ENCODE results near the gene KL.

KL gene

DNA sequence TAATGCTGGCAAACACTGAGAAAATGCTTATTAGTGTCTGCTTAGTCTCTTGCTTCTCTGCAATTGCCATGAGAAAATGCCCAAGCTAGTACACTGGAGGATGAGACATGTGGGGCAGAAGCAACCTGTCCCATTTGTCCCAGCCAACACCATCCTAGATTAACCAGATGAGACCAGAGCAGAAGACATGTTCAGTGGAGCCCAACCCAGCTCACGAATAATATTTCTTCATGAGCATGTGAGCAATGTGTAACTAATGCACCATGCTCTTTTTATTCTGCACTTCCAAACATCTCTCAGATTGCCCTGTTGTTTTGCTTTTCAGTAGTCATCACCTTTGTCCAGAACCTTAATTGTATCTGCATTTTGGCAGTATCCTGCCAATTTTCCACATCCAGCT is 21.4 kb downstream of the KL start:
- DNase-seq (ENCODE audit: low spot score), result no peak

GRCh38 chr13:33040090-33040489 is 23.9 kb downstream of the KL start:
- DNase-seq (ENCODE audit: low spot score), result no peak

DNA sequence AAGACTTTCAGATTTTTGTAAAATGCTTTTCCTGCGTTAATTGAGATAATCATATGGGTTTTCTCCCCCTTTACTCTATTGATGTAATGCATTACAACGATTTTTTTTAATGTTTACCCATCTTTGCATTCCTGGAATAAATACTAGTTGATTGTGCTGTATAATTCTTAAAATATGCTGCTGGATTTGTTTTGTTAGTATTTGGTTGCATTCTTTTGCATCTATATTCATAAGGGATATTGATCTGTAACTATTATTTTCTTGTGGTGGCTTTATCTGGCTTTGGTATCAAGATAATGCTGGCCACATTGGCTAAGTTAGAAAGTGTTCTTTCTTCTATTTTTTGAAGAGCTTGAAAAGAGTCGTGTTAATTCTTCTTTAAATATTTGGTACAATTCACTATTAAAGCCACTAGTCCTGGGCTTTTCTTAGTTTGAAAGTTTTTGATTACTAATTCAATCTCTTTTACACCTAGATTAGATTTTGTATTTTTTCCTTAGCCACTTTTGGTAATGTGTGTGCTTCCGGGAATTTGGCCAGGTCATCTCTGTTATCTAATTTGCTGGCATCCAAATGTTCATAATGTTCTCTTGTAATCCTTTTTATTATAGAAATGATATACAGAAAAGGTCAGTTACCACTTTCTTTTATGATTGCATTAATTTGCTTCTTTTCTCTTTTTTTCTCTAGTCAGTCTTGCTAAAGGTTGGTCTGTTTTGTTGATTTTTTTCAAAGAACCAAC is 29.8 kb downstream of the KL start:
- no peak for DNase-seq (ENCODE audit: low spot score)

DNA sequence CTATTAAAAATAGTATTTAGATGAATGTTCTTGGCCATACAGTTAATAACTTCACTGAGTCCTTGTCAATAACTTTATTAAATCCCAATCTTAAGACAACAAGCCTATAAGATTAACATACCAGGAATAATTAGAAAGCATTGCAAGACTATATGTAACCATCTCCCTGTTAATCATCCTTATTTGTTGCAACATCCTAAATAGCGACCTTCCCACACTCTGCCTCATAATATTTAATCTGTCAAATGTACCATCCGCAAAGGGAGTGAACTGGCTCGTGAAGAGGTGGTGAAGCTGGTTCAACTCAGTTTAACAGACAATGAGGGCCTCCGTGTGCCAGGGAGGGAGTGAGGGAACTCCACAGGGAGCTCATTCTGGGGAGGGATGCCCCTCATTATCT is 33.9 kb downstream of the KL start:
- no peak for DNase-seq (ENCODE audit: low spot score)

DNA sequence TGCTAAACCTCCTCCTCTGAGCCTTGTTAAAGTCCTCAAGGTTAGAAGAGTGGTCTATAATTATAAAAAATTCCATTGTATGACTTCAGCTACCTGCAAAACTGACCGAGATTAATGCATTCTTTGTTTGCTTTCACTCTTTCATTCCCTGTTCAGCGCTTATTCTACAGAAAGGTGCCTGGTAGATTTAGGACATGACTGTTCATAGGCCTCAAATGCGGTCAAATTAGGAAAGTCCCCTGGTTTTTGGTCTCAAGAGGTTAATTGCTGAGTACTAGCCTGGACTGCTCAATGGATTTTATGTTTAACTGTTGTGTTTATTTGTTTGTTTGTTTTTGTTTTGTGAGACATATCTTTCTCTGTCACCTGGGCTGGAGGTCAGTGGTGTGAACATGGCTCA is 35.4 kb downstream of the KL start:
- no peak for DNase-seq (ENCODE audit: low spot score)

- DNase-seq (ENCODE audit: low spot score), result no peak
Measured at GRCh38 chr13:33052506-33053280, 36.5 kb downstream of the KL start.

DNA sequence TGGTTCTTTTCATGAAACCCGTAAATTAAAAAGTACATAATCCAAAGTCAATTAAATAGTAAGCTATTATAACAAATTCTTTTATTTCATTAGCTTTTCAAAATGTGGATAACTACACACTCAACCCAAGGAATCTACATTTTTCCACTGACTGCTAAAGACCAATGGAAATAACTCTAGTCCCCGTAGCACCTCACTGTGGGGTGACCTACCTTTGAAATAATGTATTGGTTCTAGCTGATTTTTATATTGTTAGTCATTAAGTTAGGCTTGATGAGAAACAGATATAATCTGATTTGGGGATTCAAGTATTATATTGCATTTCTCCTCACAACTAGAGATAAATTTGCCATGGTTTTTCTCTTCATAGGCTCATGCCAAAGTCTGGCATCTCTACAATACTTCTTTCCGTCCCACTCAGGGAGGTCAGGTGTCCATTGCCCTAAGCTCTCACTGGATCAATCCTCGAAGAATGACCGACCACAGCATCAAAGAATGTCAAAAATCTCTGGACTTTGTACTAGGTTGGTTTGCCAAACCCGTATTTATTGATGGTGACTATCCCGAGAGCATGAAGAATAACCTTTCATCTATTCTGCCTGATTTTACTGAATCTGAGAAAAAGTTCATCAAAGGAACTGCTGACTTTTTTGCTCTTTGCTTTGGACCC is 37.3 kb downstream of the KL start:
- peak; percentile 43 for DNase-seq (ENCODE audit: low spot score)

- peak; percentile 26 for DNase-seq (ENCODE audit: low spot score)
Measured at GRCh38 chr13:33057019-33057780, 41.0 kb downstream of the KL start.

DNA sequence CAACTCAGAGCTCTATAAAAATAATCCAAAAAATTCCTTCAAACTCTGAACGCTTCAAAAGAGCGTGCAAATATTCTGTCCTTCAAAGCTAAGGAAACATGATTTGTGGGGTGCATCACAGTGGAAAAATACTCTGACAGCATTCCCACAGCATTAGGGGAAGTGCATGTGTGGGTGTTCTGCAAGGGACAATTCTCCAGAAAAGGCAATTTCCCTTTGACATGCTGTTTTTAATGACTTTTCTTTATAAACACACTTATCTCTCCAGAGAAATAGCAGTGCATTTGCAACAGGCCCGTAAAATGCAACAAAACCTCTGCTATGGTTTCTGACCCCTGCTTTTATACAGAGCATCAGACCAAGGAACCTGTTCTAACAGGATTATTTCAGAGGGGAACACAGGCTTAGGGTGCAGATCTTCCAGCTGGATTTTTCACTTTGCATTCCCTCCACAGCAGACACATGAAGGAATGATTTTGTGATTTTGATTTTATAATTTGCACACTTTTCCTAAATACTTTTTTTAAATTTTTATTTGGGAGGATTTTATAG is 42.6 kb downstream of the KL start:
- no peak for DNase-seq (ENCODE audit: low spot score)

DNA sequence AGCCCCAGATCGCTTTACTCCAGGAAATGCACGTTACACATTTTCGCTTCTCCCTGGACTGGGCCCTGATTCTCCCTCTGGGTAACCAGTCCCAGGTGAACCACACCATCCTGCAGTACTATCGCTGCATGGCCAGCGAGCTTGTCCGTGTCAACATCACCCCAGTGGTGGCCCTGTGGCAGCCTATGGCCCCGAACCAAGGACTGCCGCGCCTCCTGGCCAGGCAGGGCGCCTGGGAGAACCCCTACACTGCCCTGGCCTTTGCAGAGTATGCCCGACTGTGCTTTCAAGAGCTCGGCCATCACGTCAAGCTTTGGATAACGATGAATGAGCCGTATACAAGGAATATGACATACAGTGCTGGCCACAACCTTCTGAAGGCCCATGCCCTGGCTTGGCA is 44.6 kb downstream of the KL start:
- no peak for DNase-seq (ENCODE audit: low spot score)

DNA sequence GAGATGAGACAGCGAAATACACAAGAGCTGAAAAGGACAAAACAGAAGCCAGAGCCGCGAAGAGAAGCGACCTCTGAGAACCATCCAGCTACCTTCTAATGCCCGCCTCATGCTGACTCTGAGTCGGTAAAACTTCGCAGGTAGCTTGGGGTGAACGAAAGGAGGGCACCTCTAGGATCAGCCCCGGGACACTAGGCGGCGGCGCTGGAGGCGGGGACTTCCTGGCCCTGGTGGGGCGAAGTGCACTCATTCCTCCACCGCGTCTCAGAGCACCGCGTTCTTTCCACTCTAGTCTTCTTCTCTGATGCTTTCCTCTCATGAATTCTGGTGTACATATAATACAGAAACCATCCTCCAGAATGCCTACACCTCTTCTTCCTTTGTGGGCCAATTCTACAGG is 50.1 kb downstream of the KL start:
- DNase-seq (ENCODE audit: low spot score), result no peak

DNA sequence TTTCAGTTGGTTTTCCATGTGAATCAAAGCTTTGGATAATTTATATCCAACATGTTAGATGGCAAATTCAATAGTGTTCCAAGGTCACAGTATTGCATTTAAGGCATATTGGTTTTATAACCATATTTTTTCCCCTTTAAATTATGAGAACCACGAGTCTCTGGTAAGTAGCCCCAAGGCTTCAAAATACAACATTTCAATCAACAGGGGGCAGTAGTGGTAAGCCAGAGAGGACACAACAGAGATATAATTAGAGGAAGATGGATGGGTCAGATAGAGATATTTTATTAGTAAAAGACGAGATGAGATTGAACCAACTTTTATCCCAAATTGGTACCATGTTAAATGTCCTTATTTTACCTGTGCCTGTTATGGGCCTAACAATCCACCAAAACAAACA is 53.1 kb downstream of the KL start:
- no peak for DNase-seq (ENCODE audit: low spot score)

DNA sequence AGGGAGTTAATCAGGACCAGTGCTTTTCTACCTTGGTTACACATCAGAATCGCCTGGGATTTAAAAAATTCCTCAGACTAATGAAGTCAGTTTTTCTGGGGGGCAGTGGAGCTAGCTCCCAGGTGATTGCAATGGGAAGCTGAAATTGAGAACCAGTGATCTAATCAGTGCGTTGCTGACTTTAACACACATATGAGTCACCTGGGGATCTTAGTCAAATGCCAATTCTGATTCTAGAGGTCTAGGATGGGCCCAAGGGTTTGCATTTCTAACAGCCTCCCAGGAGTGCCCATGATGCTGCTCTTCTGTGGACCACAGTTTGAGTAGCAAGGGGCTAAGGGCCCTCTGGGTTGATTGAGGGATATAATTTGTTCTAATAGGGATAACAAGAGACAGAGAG is 54.5 kb downstream of the KL start:
- no peak for DNase-seq (ENCODE audit: low spot score)

DNA sequence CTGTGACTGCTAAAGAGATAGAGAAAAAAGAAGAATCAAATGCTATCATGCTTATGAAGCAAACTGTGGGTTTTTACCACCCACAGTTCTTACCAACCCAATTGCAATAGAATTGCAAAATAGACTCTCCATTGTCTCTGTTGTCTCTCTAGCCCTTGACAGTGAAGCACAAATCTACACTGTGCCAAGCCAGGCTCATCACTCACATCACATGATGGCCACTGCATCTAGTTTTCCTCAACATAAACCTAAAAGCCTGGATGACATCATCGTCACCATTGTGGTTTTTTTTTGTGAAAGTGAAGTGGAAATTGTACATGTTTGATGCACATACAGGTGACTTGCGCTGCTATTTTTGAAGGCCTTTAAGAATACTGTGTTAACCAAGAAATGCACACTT is 56.1 kb downstream of the KL start:
- DNase-seq (ENCODE audit: low spot score), result no peak

- DNase-seq (ENCODE audit: low spot score), result no peak
Measured at GRCh38 chr13:33072759-33073158, 56.5 kb downstream of the KL start.

DNA sequence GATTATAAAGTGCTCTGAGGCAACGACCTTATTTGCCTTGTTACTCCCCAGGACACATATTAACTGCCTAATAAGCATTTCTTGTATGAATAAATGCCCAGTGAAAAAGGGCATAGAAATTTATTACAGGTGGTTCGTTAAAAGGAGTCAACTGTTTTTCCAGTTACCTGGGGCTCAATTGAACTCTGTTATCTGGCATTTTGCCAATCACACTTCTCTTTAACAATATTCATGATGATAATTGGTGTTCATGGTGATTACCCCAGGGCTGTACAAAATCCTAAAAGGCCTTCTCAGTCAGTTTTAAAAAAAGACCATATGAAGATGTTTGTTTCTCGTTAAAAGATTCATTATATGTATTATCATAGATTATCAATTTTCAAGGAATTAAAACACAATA is 57.1 kb downstream of the KL start:
- no peak for DNase-seq (ENCODE audit: low spot score)

DNA sequence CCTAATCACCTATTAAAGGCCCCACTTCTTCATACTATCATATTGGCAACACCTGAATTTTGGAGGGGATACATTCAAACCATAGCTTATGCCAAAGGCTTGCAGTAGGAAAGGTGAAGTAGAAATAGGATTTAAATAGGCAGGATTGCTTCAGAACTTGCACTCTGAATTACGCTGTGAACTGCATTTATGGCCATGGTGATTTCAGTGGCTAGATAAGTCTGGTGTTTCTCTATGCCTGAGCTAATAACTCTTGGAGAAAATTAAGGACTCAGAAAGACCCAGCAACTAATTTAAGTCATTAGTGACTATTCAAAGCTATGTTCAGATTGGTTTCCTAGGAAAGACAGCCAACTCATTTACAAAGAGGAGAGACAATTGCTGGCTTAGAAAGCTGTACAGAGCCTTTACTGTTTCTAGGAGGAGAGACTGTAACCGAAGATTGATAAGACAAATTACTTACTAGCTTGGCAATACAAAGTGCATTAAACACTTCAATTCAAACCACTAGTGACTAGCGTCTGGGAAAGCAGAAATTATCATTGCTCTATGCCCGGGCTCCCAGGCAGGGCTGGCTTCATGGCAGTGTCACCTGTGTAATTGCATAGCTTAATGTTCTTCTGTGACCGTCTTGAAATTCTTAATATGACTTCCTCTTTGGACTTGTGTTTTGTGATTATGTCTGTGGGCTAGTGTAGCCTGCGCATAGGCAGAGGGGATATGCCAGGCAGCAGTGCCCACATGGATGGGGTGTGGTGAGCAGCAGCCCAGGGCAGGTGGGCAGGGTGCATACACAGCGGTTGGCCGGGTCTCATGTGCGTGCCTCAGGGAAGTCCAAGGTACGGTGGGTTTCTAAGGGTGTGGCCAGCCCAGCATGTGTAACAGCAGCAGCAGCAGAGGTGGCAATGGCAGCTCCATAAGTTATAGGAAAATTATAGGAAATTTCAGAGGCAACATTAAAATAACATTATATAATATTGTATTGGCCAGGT is 60.1 kb downstream of the KL start:
- DNase-seq (ENCODE audit: low spot score), result no peak

DNA sequence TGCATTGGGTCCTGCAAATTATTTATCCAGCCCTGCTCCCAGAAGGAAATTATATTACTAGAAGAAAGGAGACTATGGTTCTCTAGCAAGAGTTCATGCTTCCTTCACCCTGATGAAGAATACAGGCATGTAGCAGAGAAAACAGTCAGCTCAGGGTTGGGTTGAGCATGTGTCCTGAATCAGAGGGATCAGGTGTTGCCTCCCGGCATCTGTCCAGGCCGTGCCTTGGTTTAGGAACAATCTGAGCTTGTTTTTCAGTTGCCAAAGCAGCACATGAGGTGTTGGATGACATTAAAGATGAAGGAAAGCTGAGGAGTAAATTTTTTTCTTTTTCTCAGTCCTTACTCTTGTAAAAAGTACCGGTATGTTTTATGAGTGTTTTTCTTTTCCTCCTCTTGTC is 62.0 kb downstream of the KL start:
- no peak for DNase-seq (ENCODE audit: low spot score)

DNA sequence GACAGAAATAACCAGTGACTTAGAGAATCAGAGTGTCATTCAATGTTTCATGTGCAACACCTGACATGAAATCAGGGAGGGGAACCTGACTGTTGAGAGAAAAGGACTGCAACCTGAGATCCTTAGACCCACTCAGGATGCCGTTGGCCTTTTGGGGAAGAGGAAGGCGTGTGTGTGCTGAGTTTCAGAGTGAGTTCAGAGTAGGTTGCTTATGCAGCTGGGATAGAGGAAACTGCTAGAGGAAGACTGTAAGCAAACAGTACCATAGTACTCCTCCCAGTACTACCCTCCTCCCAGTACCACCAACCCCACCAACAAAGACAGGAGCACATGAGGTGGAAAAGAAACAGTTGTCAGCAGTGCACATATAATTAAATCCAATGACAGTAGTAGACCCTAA is 63.7 kb downstream of the KL start:
- no peak for DNase-seq (ENCODE audit: low spot score)

DNA sequence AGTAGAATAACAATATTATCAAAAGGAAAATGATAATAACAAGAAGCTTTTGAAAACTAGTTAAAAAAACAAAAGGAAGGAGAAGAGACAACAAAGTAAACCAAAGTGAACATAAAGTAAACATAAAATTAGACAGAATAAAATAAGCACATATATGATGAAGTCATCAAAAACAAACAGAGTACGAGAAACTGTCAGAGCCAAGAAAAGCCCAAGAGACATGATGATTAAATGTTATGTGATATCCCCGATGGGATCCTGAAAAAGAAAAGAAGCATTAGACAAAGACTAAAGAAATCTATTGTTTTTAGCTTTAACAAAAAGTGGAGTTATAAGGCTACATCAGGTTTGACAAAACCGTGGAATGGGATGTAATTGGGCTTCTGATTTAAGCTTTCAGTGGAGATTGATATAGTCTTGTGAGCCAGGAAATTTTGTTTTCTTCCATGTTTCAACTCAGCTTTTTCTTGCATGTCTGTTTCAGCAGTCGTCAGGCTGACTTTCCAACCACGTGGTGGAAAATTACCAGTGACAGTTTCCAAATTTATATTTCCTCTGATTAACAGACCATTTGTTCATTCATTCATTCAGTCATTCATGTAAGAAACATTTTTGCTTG is 64.9 kb downstream of the KL start:
- DNase-seq (ENCODE audit: low spot score), result no peak

GRCh38 chr13:33081666-33082065 is 65.4 kb downstream of the KL start:
- DNase-seq (ENCODE audit: low spot score), result no peak
